ENCODE data around the gene CDK11B. TPM values are rescaled to one million over a fixed set of nuclear protein-coding genes. Genes with fewer than 3 reads are reported as not detected.

The CDK11B gene
- total and polyA plus RNA-seq, 2 of the 8 experiments (the other 6 are each of a cell fraction or from before 2014, with no cell fraction given), result 11.1 to 31.9 TPM

- Histone ChIP-seq H2AK5ac (ENCODE audit: low read depth, low read length) (no peak within 1 kb of the TSS), H3K18ac (ENCODE audit: extremely low read depth, low read length) (no peak within 1 kb of the TSS; the same call in 1 of the 2 replicates), H4K91ac (replicated peaks; ENCODE audit: insufficient read length, low read length) (no peak within 1 kb of the TSS), H3K79me1 (ENCODE audit: low read depth, low read length) (no peaks in the 10 kb centered on the region), H3K4me3 (ENCODE audit: extremely low read depth in 1 of 4, insufficient read depth in 2 of 4, low read depth in 3 of 4, low read length in 4 of 4) (peak within 1 kb of the TSS; percentile 14 to 70 (median 34); a peak in 7 of 8 replicates), H4K20me1 (replicated peaks in 1 of 2; ENCODE audit: control insufficient read depth in 1 of 2, insufficient read depth in 2 of 2, low read length in 2 of 2) (peaks cover 0 to 7% of the 10 kb centered on the region in 2 experiments), H4K8ac (ENCODE audit: extremely low read depth, insufficient read depth, low read length) (peak within 1 kb of the TSS; percentile 51; the same call in 1 of the 2 replicates), H2BK5ac (ENCODE audit: low read depth, low read length) (no peak within 1 kb of the TSS), H2BK20ac (ENCODE audit: low read length) (no peak within 1 kb of the TSS), H3K27ac (ENCODE audit: low read depth, low read length) (no peak within 1 kb of the TSS), H3K27me3 (replicated peaks in 1 of 4; ENCODE audit: control insufficient read depth in 3 of 4, extremely low read depth in 1 of 4, insufficient read depth in 3 of 4, low read length in 3 of 4) (peaks cover 8 to 23% (median 14%) of the 10 kb centered on the region in 4 experiments; a peak in 6 of 7 replicates), H2BK12ac (ENCODE audit: low read depth, low read length) (no peak within 1 kb of the TSS), H4K5ac (ENCODE audit: insufficient read length, low read depth, low read length) (no peak within 1 kb of the TSS), H3K9ac (replicated peaks in 1 of 4; ENCODE audit: extremely low read depth in 1 of 4, low read depth in 3 of 4, low read length in 3 of 4) (no peak within 1 kb of the TSS), H3K4me1 (replicated peaks in 1 of 4; ENCODE audit: control insufficient read depth in 3 of 4, insufficient read depth in 4 of 4, low read length in 3 of 4) (peaks cover 0 to 6% (median 2%) of the 10 kb centered on the region in 4 experiments; a peak in 4 of 7 replicates), H3K4ac (replicated peaks; ENCODE audit: insufficient read length, low read depth, low read length) (no peak within 1 kb of the TSS), H2AFZ (ENCODE audit: low read length) (no peak within 1 kb of the TSS), H3K9me3 (ENCODE audit: insufficient read depth in 2 of 2, low read depth in 1 of 2, low read length in 1 of 2) (no peaks in the 10 kb centered on the region), H3K4me2 (ENCODE audit: insufficient read depth in 1 of 2, low read depth in 2 of 2, low read length in 2 of 2) (peak within 1 kb of the TSS; percentile 49 to 71), H3K79me2 (ENCODE audit: control insufficient read depth in 1 of 2, insufficient read depth in 2 of 2, low read length in 2 of 2) (no peaks in the 10 kb centered on the region), H3K36me3 (ENCODE audit: control insufficient read depth in 2 of 4, insufficient read depth in 4 of 4, low read length in 3 of 4) (peaks cover 0 to 6% (median 3%) of the 10 kb centered on the region in 4 experiments; a peak in 5 of 8 replicates), H2BK15ac (ENCODE audit: low read length) (no peak within 1 kb of the TSS), H3K56ac (replicated peaks; ENCODE audit: insufficient read length, low read depth, low read length) (no peak within 1 kb of the TSS), H3K23me2 (ENCODE audit: low read depth, low read length) (peaks cover 9% of the 10 kb centered on the region; the same call in 1 of the 2 replicates), H2BK120ac (replicated peaks; ENCODE audit: low read depth, low read length) (no peak within 1 kb of the TSS), H3K23ac (ENCODE audit: insufficient read length) (no peak within 1 kb of the TSS), H3K14ac (ENCODE audit: insufficient read length) (no peak within 1 kb of the TSS)
- DNase-seq (ENCODE audit: low read depth in 1 of 2, low spot score in 2 of 2) (peak in 1 of 2 experiments; percentile 71), FAIRE-seq (no peak)
- WGBS, 2 experiments (ENCODE audit: extremely low coverage in 1 of 2, insufficient coverage in 1 of 2, insufficient read length in 1 of 2, insufficient replicate concordance in 2 of 2, low coverage in 1 of 2, low lambda C conversion rate in 2 of 2, missing lambda C conversion rate in 1 of 2), result 2% methylated on average over 15 of the region's 48 CpGs; no CpG with 5 or more reads in 1 of the 2 experiments
- POLR2A ChIA-PET (ENCODE audit: partially characterized antibody), result interaction anchor here (1.1 to 4.4 kb wide), 2 partner anchors 16 to 92 kb away, joined by 3 to 34 read pairs; partner anchors contain the start of gene MIB2
- TF ChIP-seq BACH1 (IDR thresholded peaks at IDR 0.05; ENCODE audit: low read length) (no peak), SIN3A (conservative IDR thresholded peaks at IDR 0.05 in 1 of 2, IDR thresholded peaks at IDR 0.05 in 1 of 2; ENCODE audit: low read depth in 1 of 2, low read length in 2 of 2) (0 out of 4 replicates have a peak, but pooled peaks of 1 of the 2 experiments have one; percentile 37), TAF1 (IDR thresholded peaks at IDR 0.05; ENCODE audit: low read depth, low read length) (no peak), RFX5 (IDR thresholded peaks at IDR 0.05; ENCODE audit: borderline replicate concordance, low read depth, low read length) (no peak)
- CTCF ChIA-PET (ENCODE audit: partially characterized antibody), result interaction anchor here (0.5 kb wide), 1 partner anchor 21 kb away, joined by 3 read pairs; no protein-coding TSS in a partner anchor
These were observed 26.9 kb downstream of the CDK11B start, which contains the start of gene MMP23B for GRCh38 chr1:1631782-1632420. TSS of gene MMP23B (plus strand) at chr1:1632173. CDS start at chr1:1632219, 46 bp downstream.
